MM.1S (cell line): ENCODE results near the gene AQP3.
"Not testable (repeated sequence)": the region's sequence is repeated elsewhere in the genome, so short reads cannot be mapped to it uniquely, and the experiment has no call there.

ENCODE experiments used
- DNase-seq: peaks from one replicate; pipeline ENCODE4 v3.0.0-alpha.2; 2015
- H2AFZ ChIP-seq: fragments of 300-600 bp; sonication (generic); 2 replicates; pipeline ENCODE4 v1.6.0; 2016; ENCODE audit warnings: antibody characterized with exemption, low read length
- H3F3A ChIP-seq: fragments of 300-600 bp; sonication (generic); 2 replicates; pipeline ENCODE4 v1.6.1; 2016; ENCODE audit warnings: mild to moderate bottlenecking, antibody characterized with exemption, low read length, moderate library complexity, mixed read lengths; ENCODE audit not compliant: insufficient read depth
- H3K27ac ChIP-seq: fragments of 300-600 bp; sonication (generic); 2 replicates; pipeline ENCODE4 v1.5.1; 2016; ENCODE audit warnings: mild to moderate bottlenecking, low read length
- H3K27me3 ChIP-seq: fragments of 300-600 bp; sonication (generic); replicated peaks from 2 replicates; pipeline ENCODE4 v1.6.0; 2016; ENCODE audit warnings: low read length; ENCODE audit not compliant: insufficient read depth
- H3K36me3 ChIP-seq: fragments of 300-600 bp; sonication (generic); replicated peaks from 2 replicates; pipeline ENCODE4 v1.6.1; 2016; ENCODE audit warnings: mild to moderate bottlenecking, low read length, mixed read lengths; ENCODE audit not compliant: insufficient read depth
- H3K4me1 ChIP-seq: fragments of 300-600 bp; sonication (generic); 2 replicates; pipeline ENCODE4 v1.6.1; 2016; ENCODE audit warnings: low read length, mixed read lengths
- H3K4me2 ChIP-seq: fragments of 300-600 bp; sonication (generic); 2 replicates; pipeline ENCODE4 v1.6.0; 2016; ENCODE audit warnings: low read depth, low read length
- H3K4me3 ChIP-seq: fragments of 300-600 bp; sonication (generic); 2 replicates; pipeline ENCODE4 v1.5.1; 2016; ENCODE audit warnings: low read length, mixed read lengths
- H3K79me2 ChIP-seq: fragments of 300-600 bp; sonication (generic); 2 replicates; pipeline ENCODE4 v1.6.1; 2016; ENCODE audit warnings: mixed run types, low read length, mixed read lengths
- H3K9ac ChIP-seq: fragments of 300-600 bp; sonication (generic); 2 replicates; pipeline ENCODE4 v1.6.1; 2016; ENCODE audit warnings: low read length, mixed read lengths
- H3K9me2 ChIP-seq: fragments of 300-600 bp; sonication (generic); replicated peaks from 2 replicates; pipeline ENCODE4 v1.6.1; 2016; ENCODE audit warnings: mild to moderate bottlenecking, low read length, mixed read lengths; ENCODE audit not compliant: insufficient read depth
- H3K9me3 ChIP-seq: fragments of 300-600 bp; sonication (generic); replicated peaks from 2 replicates; pipeline ENCODE4 v1.6.1; 2016; ENCODE audit warnings: mild to moderate bottlenecking, low read length, mixed read lengths; ENCODE audit not compliant: insufficient read depth
- H4K20me1 ChIP-seq: fragments of 300-600 bp; sonication (generic); 2 replicates; pipeline ENCODE4 v1.6.1; 2016; ENCODE audit warnings: mild to moderate bottlenecking, low read length, moderate library complexity, mixed read lengths; ENCODE audit not compliant: insufficient read depth
- EZH2 ChIP-seq: fragments of 300-600 bp; sonication (generic); optimal IDR thresholded peaks from 2 replicates; pipeline ENCODE3; 2017; ENCODE audit warnings: low read depth, mild to moderate bottlenecking, antibody characterized with exemption, low read length, mixed read lengths
- EZH2phosphoT487 ChIP-seq: fragments of 300-600 bp; sonication (generic); IDR thresholded peaks from 2 replicates; pipeline ENCODE4 v1.6.1; 2018; ENCODE audit warnings: antibody characterized with exemption, low read length
- TF ChIP-seq, protein P1 (sequence below): fragments of 300-600 bp; sonication (generic); IDR thresholded peaks from 2 replicates; pipeline ENCODE4 v1.5.1; 2016; ENCODE audit warnings: antibody characterized with exemption, low read length, mixed read lengths

Gene AQP3

DNA sequence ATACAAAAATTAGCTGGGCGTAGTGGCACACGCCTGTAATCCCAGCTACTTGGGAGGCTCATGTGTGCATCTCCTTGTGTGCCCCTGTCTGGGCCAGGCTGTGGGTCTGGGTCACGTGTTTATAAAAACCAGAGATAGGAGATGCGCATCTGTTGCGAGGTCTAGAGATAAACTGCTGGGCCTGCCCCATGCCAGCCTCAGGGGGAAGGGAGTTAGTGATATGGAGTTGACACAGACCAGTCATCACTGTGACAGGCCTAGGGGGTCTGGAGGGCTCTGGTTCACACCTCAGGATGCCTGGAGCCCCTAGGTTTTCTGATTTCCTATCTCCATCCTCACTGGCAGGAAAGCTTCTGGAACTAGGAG lies 7.3 kb upstream of the AQP3 start:
- H2AFZ ChIP-seq: not testable (repeated sequence)

DNA sequence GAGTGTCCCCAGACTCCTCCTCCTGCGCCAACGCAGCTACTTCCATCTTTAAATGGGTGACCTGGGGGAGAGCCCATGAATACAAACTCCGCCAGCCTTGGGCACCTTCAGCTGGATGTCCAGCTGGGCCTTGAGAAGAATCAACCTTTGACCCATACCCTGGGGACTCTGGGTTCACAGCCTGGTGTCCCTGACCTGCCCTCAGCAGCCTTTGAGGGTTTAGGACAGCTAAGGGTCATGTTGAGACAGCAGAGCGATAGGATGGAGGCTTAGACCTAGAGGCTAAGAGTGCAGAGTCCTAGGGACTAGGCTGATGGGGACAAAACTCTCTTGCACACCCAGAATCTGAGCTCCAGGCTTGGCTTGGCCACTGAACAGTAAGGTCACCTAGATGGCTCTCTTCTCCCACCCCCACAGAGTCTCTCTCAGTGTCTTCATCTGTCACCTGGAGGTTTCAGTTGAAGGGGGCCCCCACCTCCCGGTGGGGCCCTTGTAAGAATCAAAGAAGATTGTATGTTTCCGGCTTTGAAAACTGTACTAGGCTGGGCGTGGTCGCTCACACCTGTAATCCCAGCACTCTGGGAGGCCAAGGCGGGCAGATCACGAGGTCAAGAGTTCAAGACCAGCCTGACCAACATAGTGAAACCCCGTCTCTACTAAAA lies 6.7 kb upstream of the AQP3 start:
- H3K27ac ChIP-seq: peak overlapping the region; percentile 92

More for the DNA sequence above, 7.3 kb upstream of the AQP3 start:
- H4K20me1 ChIP-seq, H3K36me3 ChIP-seq, H3K9ac ChIP-seq, H3K4me3 ChIP-seq, H3K9me3 ChIP-seq, H3K9me2 ChIP-seq, H3K27me3 ChIP-seq: not testable (repeated sequence)
- Histone ChIP-seq H3F3A (peaks cover 64% of the 10 kb centered on the region), H3K4me1 (peaks cover 59% of the 10 kb centered on the region), H3K4me2 (0 out of 2 replicates have a peak overlapping the region, but pooled peaks have one; percentile 9), H3K27ac (peak overlapping the region; percentile 92), H3K79me2 (peaks cover 13% of the 10 kb centered on the region; the same call in 1 of the 2 replicates)
- DNase-seq: peak; percentile 76

DNA sequence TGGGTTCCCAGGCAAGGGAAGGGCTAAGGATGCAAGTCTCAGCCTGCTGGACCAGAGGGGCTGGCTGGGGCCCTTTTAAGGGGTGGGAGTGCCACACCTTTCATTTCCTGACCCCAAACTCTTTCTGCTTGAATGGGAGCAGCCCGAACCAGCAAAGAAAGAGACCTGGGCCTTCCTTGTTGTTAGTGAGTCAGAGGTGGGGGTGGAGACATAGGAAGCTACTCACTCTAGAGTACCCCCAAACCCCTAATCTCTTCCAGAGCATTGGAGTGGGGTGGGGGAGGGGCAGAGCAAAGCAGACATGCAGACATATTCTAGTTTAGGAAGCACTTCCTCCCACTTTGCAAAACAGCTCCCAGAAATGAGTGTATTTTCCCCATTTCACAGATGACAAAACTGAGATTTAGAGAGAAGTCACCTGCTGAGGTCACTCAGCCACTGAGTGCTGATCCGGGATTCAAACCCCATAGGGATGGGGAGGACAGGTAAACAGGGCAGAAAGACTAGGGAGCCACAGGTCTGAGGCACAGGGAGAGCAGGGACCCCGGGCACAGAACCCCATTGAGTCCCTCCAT lies 6.0 kb upstream of the AQP3 start:
- DNase-seq: no peak
- H3K9ac ChIP-seq: peak overlapping the region; percentile 35; the same call in 1 of the 2 replicates
- H3K79me2 ChIP-seq: peaks cover 13% of the 10 kb centered on the region; the same call in 1 of the 2 replicates
- peak overlapping the region; percentile 92 for H3K27ac ChIP-seq
- peaks cover 52% of the 10 kb centered on the region for H3F3A ChIP-seq
- no peaks in the 10 kb centered on the region for H3K9me2 ChIP-seq
- no peaks in the 10 kb centered on the region for H4K20me1 ChIP-seq
- peak overlapping the region; percentile 30; the same call in 1 of the 2 replicates for H3K4me2 ChIP-seq
- TF ChIP-seq, protein P1, sequence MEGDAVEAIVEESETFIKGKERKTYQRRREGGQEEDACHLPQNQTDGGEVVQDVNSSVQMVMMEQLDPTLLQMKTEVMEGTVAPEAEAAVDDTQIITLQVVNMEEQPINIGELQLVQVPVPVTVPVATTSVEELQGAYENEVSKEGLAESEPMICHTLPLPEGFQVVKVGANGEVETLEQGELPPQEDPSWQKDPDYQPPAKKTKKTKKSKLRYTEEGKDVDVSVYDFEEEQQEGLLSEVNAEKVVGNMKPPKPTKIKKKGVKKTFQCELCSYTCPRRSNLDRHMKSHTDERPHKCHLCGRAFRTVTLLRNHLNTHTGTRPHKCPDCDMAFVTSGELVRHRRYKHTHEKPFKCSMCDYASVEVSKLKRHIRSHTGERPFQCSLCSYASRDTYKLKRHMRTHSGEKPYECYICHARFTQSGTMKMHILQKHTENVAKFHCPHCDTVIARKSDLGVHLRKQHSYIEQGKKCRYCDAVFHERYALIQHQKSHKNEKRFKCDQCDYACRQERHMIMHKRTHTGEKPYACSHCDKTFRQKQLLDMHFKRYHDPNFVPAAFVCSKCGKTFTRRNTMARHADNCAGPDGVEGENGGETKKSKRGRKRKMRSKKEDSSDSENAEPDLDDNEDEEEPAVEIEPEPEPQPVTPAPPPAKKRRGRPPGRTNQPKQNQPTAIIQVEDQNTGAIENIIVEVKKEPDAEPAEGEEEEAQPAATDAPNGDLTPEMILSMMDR: no peak
- no peak for TF ChIP-seq EZH2
- H3K9me3 ChIP-seq: no peaks in the 10 kb centered on the region
- peak overlapping the region; percentile 51 for H2AFZ ChIP-seq
- no peaks in the 10 kb centered on the region for H3K36me3 ChIP-seq
- H3K4me3 ChIP-seq: no peak overlapping the region
- no peaks in the 10 kb centered on the region for H3K27me3 ChIP-seq
- peaks cover 47% of the 10 kb centered on the region for H3K4me1 ChIP-seq

More for the DNA sequence above, 6.7 kb upstream of the AQP3 start:
- Histone ChIP-seq H3K27me3 (no peaks in the 10 kb centered on the region), H3K4me3 (no peak overlapping the region), H3F3A (peaks cover 60% of the 10 kb centered on the region), H2AFZ (peak overlapping the region; percentile 16; the same call in 1 of the 2 replicates), H3K9ac (peak overlapping the region; percentile 35; the same call in 1 of the 2 replicates), H3K79me2 (peaks cover 13% of the 10 kb centered on the region; the same call in 1 of the 2 replicates), H3K36me3 (no peaks in the 10 kb centered on the region), H3K4me1 (peaks cover 55% of the 10 kb centered on the region), H3K4me2 (peak overlapping the region; percentile 30; the same call in 1 of the 2 replicates), H3K9me2 (no peaks in the 10 kb centered on the region), H3K9me3 (no peaks in the 10 kb centered on the region), H4K20me1 (no peaks in the 10 kb centered on the region)
- peak; percentile 96 for DNase-seq
- TF ChIP-seq, protein P1: no peak
- TF ChIP-seq EZH2phosphoT487 (no peak), EZH2 (no peak)
